ENCODE data around the gene SERINC2.
"Not testable (repeated sequence)": the region's sequence is repeated elsewhere in the genome, so short reads cannot be mapped to it uniquely, and the experiment has no call there.

SERINC2 gene

DNA sequence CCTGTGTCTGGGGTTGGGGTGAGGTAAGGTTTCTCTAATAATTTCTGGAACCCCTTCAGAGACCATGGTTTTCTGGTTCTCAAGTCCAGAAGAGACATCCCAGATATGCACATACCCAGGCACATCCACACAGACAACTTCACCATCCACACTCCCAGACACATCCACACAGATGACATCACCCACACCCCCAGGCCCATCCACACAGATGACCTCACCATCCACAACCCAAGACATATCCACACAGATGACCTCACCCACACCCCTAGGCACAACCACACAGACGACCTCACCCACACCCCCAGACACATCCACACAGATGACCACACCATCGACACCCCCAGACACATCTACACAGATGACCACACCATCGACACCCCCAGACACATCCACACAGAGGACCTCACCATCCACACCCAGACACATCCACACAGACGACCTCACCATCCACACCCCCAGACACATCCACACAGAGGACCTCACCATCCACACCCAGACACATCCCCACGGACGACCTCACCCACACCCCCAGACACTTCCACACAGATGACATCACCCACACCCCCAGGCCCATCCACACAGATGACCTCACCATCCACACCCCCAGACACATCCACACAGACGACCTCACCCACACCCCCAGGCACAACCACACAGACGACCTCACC lies 26.3 kb upstream of the SERINC2 start:
- not testable (repeated sequence) for DNase-seq

GRCh38 chr1:31387612-31388011 lies 25.4 kb upstream of the SERINC2 start:
- no peak for DNase-seq

GRCh38 chr1:31389616-31390015 lies 23.4 kb upstream of the SERINC2 start:
- DNase-seq, result no peak

GRCh38 chr1:31390071-31390470 lies 22.9 kb upstream of the SERINC2 start:
- no peak for DNase-seq

- DNase-seq, result no peak
Observed at GRCh38 chr1:31393463-31393862, 19.6 kb upstream of the SERINC2 start.

GRCh38 chr1:31394584-31395193 lies 18.3 kb upstream of the SERINC2 start:
- DNase-seq, result peak; percentile 84

DNA sequence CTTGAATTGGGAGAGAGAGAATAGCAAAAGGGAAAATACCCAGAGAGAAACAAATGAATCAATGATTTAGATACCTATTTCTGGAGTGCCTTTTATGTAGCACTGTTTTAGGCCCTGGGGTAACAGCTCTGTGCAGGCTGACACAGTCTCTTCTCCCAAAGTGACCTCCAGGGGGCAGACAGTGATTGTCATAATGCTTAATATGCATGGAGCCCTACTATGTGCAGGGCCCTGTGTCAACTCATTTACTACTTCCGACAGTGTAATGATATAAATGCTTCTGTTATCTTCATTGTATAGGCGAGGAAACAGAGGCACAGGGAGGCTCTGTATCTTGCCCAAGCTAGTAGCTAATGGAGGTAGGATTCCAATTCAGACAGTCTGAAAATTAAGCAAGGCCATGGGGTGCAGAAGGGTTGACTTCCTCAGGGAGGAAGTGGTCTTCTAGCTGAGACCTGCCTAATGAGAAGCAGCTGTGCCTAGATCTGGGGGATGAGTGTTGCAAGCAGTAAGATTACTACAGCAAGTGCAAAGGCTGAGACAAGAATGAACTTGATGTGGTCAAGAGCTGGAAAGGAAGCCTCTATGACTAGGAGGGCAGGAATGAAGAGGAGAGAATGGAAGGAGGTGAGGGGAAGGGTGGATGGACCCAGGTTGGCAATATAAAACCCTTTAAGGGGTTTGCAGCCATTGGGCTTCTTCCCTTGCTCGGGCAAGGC lies 16.2 kb upstream of the SERINC2 start:
- DNase-seq, result no peak

GRCh38 chr1:31397360-31398095 lies 15.5 kb upstream of the SERINC2 start:
- DNase-seq, result no peak

GRCh38 chr1:31398246-31398645 lies 14.8 kb upstream of the SERINC2 start:
- no peak for DNase-seq

DNA sequence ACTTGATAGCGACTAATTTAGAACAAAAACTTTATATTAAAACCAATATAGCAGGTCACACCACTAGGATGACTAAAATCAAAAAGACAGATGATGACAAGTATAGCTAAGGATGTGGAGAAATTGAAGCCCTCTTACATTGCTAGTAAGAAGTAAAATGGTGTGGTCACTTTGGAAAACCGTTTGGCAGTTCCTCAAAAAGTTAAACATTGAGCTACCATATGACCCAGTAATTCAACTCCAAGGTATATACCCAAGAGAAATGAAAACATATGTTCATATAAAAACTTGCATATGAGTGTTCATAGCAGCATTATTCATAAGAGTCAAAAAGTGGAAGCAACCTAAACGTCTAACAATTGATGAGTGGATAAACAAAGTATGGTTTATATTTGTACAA lies 13.0 kb upstream of the SERINC2 start:
- DNase-seq, result no peak

GRCh38 chr1:31400393-31400792 lies 12.6 kb upstream of the SERINC2 start:
- peak; percentile 23 for DNase-seq

- no peak for DNase-seq
Observed at GRCh38 chr1:31401241-31401640, 11.8 kb upstream of the SERINC2 start.

GRCh38 chr1:31405578-31406245 lies 7.3 kb upstream of the SERINC2 start:
- DNase-seq, result no peak

- DNase-seq, result no peak
Observed at GRCh38 chr1:31407029-31407626, 5.9 kb upstream of the SERINC2 start.

DNA sequence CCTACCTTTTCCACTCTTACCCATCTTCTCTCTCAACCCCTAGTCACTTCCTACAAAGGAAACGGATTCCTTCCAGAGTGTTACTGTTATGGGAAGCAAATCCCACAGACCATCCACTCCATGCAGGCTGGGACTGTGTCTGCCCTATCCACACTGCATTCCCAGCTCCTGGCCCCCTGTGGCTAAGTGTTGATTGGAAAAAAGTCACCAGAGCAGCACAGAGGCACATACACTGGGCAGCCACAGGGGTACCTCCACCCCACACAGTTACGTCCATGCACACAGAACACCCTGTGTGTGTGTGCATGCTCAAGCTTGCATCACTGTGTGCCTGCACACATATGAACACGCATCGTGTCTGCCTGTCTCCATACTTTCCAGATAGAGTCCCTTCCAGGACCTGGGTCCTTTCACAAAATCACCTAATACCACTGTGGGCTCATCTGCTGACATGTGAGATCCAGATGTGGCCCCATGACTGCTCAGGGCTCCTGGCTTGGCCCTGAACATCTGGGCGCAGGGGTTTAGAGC lies 4.2 kb upstream of the SERINC2 start:
- DNase-seq, result no peak

- DNase-seq, result no peak
Observed at GRCh38 chr1:31409946-31410858, 2.8 kb upstream of the SERINC2 start.

- no peak for DNase-seq
Observed at GRCh38 chr1:31410871-31411270, 2.1 kb upstream of the SERINC2 start.

DNA sequence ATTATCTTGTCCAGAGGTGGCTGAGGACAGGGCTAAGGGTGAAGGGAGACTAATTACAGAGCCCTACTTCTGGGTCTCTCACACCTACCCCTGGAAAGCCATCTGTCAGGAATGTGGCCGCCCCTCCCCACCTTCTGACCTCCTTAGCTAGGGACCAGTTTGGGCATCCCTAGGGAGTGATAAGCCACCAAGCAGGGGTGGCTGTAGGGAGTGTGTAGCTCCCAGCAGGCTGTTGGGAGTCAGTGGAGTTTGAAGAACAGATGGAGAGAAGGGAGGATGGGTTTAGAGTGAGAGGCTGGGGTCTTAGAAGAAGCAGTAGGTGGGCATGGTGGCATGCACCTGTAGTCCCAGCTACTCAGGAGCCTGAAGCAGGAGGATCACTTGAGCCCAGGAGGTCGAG lies 808 bp upstream of the SERINC2 start:
- DNase-seq, result no peak

DNA sequence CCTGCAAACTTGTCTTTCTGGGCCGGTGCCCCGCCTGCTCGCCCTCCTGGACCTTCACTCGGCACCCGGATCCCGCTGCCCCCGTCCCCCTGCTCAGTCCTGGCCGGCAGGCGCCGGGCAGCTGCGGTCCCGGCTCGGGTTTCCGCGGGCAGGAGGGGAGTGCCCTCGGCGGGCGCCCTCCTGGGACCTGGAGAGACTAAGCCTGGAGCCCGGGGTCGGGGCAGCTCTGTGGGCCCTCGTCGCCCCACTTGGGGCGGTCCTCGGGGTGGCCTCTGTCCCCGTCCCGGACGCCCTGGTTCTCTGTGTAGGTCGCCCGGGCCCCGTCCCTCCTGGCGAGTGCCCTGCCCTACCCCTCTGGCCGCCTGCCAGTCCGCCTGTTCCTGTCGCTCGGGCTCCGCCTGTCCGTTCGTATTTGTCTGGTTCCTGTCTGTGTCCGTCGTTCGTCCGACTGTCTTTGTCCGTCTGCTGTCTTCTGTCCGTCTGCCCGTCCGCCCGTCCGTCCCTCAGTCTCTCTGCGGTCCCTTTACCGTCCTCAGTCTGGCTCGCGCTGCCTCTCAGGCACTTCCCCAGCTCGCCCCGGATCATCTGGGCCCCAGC lies 490 bp downstream of the SERINC2 start:
- DNase-seq, result no peak

- no peak for DNase-seq
Observed at GRCh38 chr1:31414980-31415370, 2.0 kb downstream of the SERINC2 start.

DNA sequence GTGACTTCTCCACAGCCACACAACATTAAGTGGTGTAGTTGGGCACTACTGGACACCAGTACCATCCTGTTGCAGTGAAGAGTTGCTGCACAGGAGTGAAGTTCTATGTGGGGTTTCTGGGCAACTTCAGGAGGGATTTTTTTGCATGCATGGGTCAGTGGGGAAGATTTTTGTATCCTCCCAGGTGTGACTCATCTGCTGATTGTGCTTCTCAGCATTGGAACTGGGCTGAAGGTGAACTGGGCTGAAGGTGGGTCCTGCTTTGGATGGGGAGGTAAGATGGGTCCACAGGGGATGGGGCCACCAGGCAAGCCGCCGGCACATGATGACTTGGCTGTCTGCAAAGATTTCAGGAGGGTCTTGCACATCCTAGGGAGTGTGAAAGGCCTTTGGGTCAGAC lies 2.6 kb downstream of the SERINC2 start:
- no peak for DNase-seq

All from activated CD4-positive, alpha-beta T cell treated with anti-CD3 and anti-CD28 coated beads, Interleukin-10, Interleukin-2, amounts not matched to agents 100 ng/mL and 50 ng/mL, durations not matched to agents 16 hours and 8 hours (primary cell).